Vagina (tissue), 2 donors: ENCODE results near the gene DTD2.

ENCODE experiments used
- POLR2AphosphoS5 ChIP-seq, 2 donors: sonication (generic); formaldehyde crosslinking; IDR thresholded peaks; one replicate each; pipeline ENCODE4 v1.9.0; 2017; ENCODE audit warnings: antibody characterized with exemption in 2 of 2, mild to moderate bottlenecking in 2 of 2, low read depth in 1 of 2; ENCODE audit not compliant: insufficient read depth in 1 of 2
- TF ChIP-seq, protein P1 (sequence below), 3 experiments: fragments of 450-650 bp in 2 of 3; fragments of 200-600 bp in 1 of 3; sonication (generic) in 1 of 3; IDR thresholded peaks; one replicate each; pipeline ENCODE4 v1.5.1; 2017 to 2019; ENCODE audit warnings: antibody characterized with exemption in 3 of 3, mild to moderate bottlenecking in 2 of 3, moderate library complexity in 2 of 3

- TF ChIP-seq, protein P1, sequence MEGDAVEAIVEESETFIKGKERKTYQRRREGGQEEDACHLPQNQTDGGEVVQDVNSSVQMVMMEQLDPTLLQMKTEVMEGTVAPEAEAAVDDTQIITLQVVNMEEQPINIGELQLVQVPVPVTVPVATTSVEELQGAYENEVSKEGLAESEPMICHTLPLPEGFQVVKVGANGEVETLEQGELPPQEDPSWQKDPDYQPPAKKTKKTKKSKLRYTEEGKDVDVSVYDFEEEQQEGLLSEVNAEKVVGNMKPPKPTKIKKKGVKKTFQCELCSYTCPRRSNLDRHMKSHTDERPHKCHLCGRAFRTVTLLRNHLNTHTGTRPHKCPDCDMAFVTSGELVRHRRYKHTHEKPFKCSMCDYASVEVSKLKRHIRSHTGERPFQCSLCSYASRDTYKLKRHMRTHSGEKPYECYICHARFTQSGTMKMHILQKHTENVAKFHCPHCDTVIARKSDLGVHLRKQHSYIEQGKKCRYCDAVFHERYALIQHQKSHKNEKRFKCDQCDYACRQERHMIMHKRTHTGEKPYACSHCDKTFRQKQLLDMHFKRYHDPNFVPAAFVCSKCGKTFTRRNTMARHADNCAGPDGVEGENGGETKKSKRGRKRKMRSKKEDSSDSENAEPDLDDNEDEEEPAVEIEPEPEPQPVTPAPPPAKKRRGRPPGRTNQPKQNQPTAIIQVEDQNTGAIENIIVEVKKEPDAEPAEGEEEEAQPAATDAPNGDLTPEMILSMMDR (IDR thresholded peaks at IDR 0.05) = no peak
- no peak for TF ChIP-seq POLR2AphosphoS5 (IDR thresholded peaks at IDR 0.05; ENCODE audit: insufficient read depth in 1 of 2, low read depth in 1 of 2)
Measured at GRCh38 chr14:31501870-31502269, 44.6 kb upstream of the DTD2 start.
